DOHH2 (cell line): ENCODE measurements around the gene COL26A1.

ENCODE experiments used
- CTCF ChIP-seq: fragments of 200-600 bp; sonication (generic); IDR thresholded peaks from one replicate; pipeline ENCODE4 v1.5.1; 2014; ENCODE audit warnings: antibody characterized with exemption, mild to moderate bottlenecking, low read depth, low read length; ENCODE audit not compliant: poor library complexity, severe bottlenecking
- EZH2phosphoT487 ChIP-seq: fragments of 200-600 bp; sonication (generic); IDR thresholded peaks from 2 replicates; pipeline ENCODE4 v1.6.1; 2017; ENCODE audit warnings: borderline replicate concordance, mild to moderate bottlenecking, antibody characterized with exemption, low read length, moderate library complexity, mixed read lengths

DNA sequence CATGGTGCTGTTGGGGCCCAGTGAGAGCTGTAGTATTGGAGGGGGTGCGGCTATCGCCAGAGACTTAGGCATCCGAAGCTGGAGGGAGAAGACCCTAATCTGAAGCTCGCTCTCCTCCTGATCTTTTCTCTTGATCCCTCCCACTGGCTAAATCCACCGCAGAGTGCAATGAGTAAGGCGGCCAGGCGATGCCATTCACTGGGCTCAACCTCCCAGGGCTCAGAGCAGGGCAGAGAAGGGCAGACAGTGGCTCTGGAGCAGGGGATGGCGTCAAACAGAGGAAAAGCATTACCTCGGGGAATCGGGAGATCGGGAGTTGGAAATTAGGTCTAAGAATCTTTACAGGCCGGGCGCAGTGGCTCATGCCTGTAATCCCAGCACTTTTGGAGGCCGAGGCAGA, 22.3 kb upstream of the COL26A1 start:
- no peak for TF ChIP-seq EZH2phosphoT487
- no peak for TF ChIP-seq CTCF
